Colonic mucosa (tissue), 4 donors: ENCODE data around the gene FIGNL1. TPM values are rescaled to one million over a fixed set of nuclear protein-coding genes. Genes with fewer than 3 reads are reported as not detected.

Experiments used
- DNase-seq: peaks from one replicate; pipeline ENCODE4 v3.0.0-alpha.2; 2020
- H3K27ac ChIP-seq: fragments of 200-600 bp; one replicate; pipeline ENCODE4 v1.8.0; 2021
- H3K27me3 ChIP-seq: fragments of 200-600 bp; one replicate; pipeline ENCODE4 v1.8.0; 2021
- H3K36me3 ChIP-seq: fragments of 200-600 bp; one replicate; pipeline ENCODE4 v1.8.0; 2021
- H3K4me1 ChIP-seq: fragments of 200-600 bp; one replicate; pipeline ENCODE4 v1.8.0; 2021; ENCODE audit warnings: mild to moderate bottlenecking
- H3K4me3 ChIP-seq: fragments of 200-600 bp; one replicate; pipeline ENCODE4 v1.8.0; 2021
- H3K9ac ChIP-seq, 2 donors: one replicate each; pipeline ENCODE4 v1.7.0; 2013; ENCODE audit warnings: control low read depth in 2 of 2, low read depth in 2 of 2, low read length in 2 of 2
- H3K9me3 ChIP-seq: fragments of 200-600 bp; one replicate; pipeline ENCODE4 v1.8.0; 2021
- CTCF ChIP-seq: fragments of 200-600 bp; IDR thresholded peaks from one replicate; pipeline ENCODE4 v1.8.0; 2022; ENCODE audit warnings: antibody characterized with exemption, mild to moderate bottlenecking
- intact Hi-C: fragments of 100-400 bp; cut with DNase I; formaldehyde crosslinking; loops from one replicate; pipeline ENCODE4 v1.14.1; 2022
- total RNA-seq, 2 donors: library from RNA; stranded (reverse); fragmentation: NEBNext Ultra II Directional in 1 of 2; extraction: Animal tissue kit (Norgen Biotek cat#: 25700) in 1 of 2; gene quantifications; one replicate each; pipeline ENCODE4 v1.2.1, GENCODE V29; 2021
- donor health status: healthy.
- donor health status: DM: no; HTN: no; CAD: no.
- donor health status: DM: no; HTN: no; CAD: no.

The FIGNL1 gene
- total RNA-seq, 2 donors from 2014 or later: 6.1 to 19.0 TPM

GRCh38 chr7:50397320-50397970 is 52.7 kb downstream of the FIGNL1 start:
- no peak for TF ChIP-seq CTCF
- DNase-seq: no peak
- H3K27me3 ChIP-seq: no peaks in the 10 kb centered on the region
- H3K9ac ChIP-seq: no peak overlapping the region
- intact Hi-C loops: no loop called here
- no peak overlapping the region for H3K27ac ChIP-seq
- no peaks in the 10 kb centered on the region for H3K4me1 ChIP-seq
- no peaks in the 10 kb centered on the region for H3K36me3 ChIP-seq
- no peaks in the 10 kb centered on the region for H3K9me3 ChIP-seq
- no peak overlapping the region for H3K4me3 ChIP-seq

GRCh38 chr7:50396856-50397255 is 53.3 kb downstream of the FIGNL1 start:
- intact Hi-C loops: no loop called here
- H3K27ac ChIP-seq: no peak overlapping the region
- no peak for DNase-seq

GRCh38 chr7:50394315-50394714 is 55.8 kb downstream of the FIGNL1 start:
- no peaks in the 10 kb centered on the region for H3K9me3 ChIP-seq
- intact Hi-C loops: no loop called here
- H3K4me1 ChIP-seq: no peaks in the 10 kb centered on the region
- no peak for DNase-seq
- no peak overlapping the region for H3K27ac ChIP-seq
- H3K9ac ChIP-seq: no peak overlapping the region
- no peak for TF ChIP-seq CTCF
- H3K36me3 ChIP-seq: no peaks in the 10 kb centered on the region
- no peak overlapping the region for H3K4me3 ChIP-seq
- no peaks in the 10 kb centered on the region for H3K27me3 ChIP-seq

More at GRCh38 chr7:50396856-50397255, 53.3 kb downstream of the FIGNL1 start:
- no peaks in the 10 kb centered on the region for H3K27me3 ChIP-seq
- H3K9me3 ChIP-seq: no peaks in the 10 kb centered on the region
- H3K36me3 ChIP-seq: no peaks in the 10 kb centered on the region
- TF ChIP-seq CTCF: no peak
- H3K9ac ChIP-seq: no peak overlapping the region
- no peak overlapping the region for H3K4me3 ChIP-seq
- H3K4me1 ChIP-seq: no peaks in the 10 kb centered on the region

Other genes with a start within 250 kb of the FIGNL1 start
- 1 to 10 TPM; 4.9 to 5.6 TPM for gene IKZF1, start 145.6 kb downstream of the FIGNL1 start, total RNA-seq
- 10 to 100 TPM; 85.4 to 90.2 TPM for gene DDC, start 115.1 kb upstream of the FIGNL1 start, total RNA-seq